Esophagus squamous epithelium (tissue), 5 donors: ENCODE measurements around the gene PTTG1IP2. TPM values are rescaled to one million over a fixed set of nuclear protein-coding genes. Genes with fewer than 3 reads are reported as not detected.

Experiments used
- DNase-seq: peaks from one replicate; lab custom pipeline; 2025; lab: John Stamatoyannopoulos, UW
- H3K27ac ChIP-seq, 4 donors: fragments of 200-600 bp; sonication (generic); one replicate each; pipeline ENCODE4 v1.5.1; 2016 to 2019; ENCODE audit warnings: mild to moderate bottlenecking in 1 of 4
- H3K27me3 ChIP-seq, 4 donors: fragments of 200-600 bp; sonication (generic); 1 replicate in 3 of 4; 2 replicates in 1 of 4; pipeline versions ENCODE4 v1.5.1 to v1.6.0; 2017 to 2021; ENCODE audit warnings: antibody characterized with exemption in 1 of 4
- H3K36me3 ChIP-seq, 3 donors: fragments of 200-600 bp; sonication (generic); one replicate each; pipeline ENCODE4 v1.5.1; 2016 to 2019
- H3K4me1 ChIP-seq, 3 donors: fragments of 200-600 bp; sonication (generic); one replicate each; pipeline ENCODE4 v1.5.1; 2017 to 2019
- H3K4me3 ChIP-seq, 4 donors: fragments of 200-600 bp; sonication (generic); 1 replicate in 3 of 4; 2 replicates in 1 of 4; pipeline ENCODE4 v1.5.1; 2016 to 2019; ENCODE audit warnings: mild to moderate bottlenecking in 2 of 4, moderate library complexity in 1 of 4
- H3K9me3 ChIP-seq, 3 donors: fragments of 200-600 bp; sonication (generic); one replicate each; pipeline ENCODE4 v1.5.1; 2016 to 2019
- CTCF ChIP-seq, 6 experiments: fragments of 450-650 bp in 4 of 6; fragments of 200-600 bp in 2 of 6; sonication (generic) in 2 of 6; IDR thresholded peaks; one replicate each; pipeline ENCODE4 v1.5.1; 2016 to 2019; ENCODE audit warnings: antibody characterized with exemption in 6 of 6, mild to moderate bottlenecking in 4 of 6, moderate library complexity in 4 of 6
- POLR2A ChIP-seq, 4 donors: fragments of 450-650 bp; IDR thresholded peaks; one replicate each; pipeline ENCODE4 v1.6.1; 2017; ENCODE audit warnings: antibody characterized with exemption in 4 of 4, mild to moderate bottlenecking in 4 of 4, moderate library complexity in 3 of 4
- WGBS, 2 donors: methylation state at CpG; one replicate each; pipeline ENCODE4 v1.1.5; 2018; 5-methylcytosine and 5-hydroxymethylcytosine counted together
- intact Hi-C: fragments of 100-400 bp; cut with DNase I; formaldehyde crosslinking; loops from one replicate; pipeline ENCODE4 v1.15.0; 2022
- total RNA-seq, 4 donors: library from RNA; depleted of rRNA; stranded (reverse); fragments of >200 nt; gene quantifications; one replicate each; pipeline ENCODE4 v1.1.0, GENCODE V29; 2016
- donor health status: DM: yes; HTN: yes; CAD: no.

The PTTG1IP2 gene
- total RNA-seq, 4 donors from 2014 or later: not detected

- TF ChIP-seq POLR2A (IDR thresholded peaks at IDR 0.05) (no peak), CTCF (IDR thresholded peaks at IDR 0.05) (no peak)
- Histone ChIP-seq H3K9me3 (no peaks in the 10 kb centered on the region), H3K4me3 (no peak overlapping the region), H3K27ac (no peak overlapping the region), H3K36me3 (no peaks in the 10 kb centered on the region), H3K27me3 (no peaks in the 10 kb centered on the region), H3K4me1 (no peaks in the 10 kb centered on the region)
- intact Hi-C loops: loop anchor here (10.0 kb wide), 1 partner anchor 171 kb away; no protein-coding TSS in a partner anchor
- WGBS, 2 donors: 26 to 34% methylated on average over 1 of the region's 1 CpG
- DNase-seq: no peak
Observed at GRCh38 chr7:90453931-90454330, 15.5 kb upstream of the PTTG1IP2 start.

- WGBS, 2 donors: 23 to 27% methylated on average over 6 of the region's 6 CpGs
- no peak for DNase-seq
- Histone ChIP-seq H3K4me3 (peak overlapping the region in 1 of 4 donors; percentile 44), H3K27me3 (no peaks in the 10 kb centered on the region), H3K9me3 (no peaks in the 10 kb centered on the region), H3K36me3 (no peaks in the 10 kb centered on the region), H3K4me1 (no peaks in the 10 kb centered on the region), H3K27ac (no peak overlapping the region)
- TF ChIP-seq CTCF (IDR thresholded peaks at IDR 0.05) (peak in 5 of 6 experiments; percentile 43 to 65 (median 52)), POLR2A (IDR thresholded peaks at IDR 0.05) (no peak)
- intact Hi-C loops: loop anchor here (10.0 kb wide), 1 partner anchor 169 kb away; no protein-coding TSS in a partner anchor
Observed at GRCh38 chr7:90455163-90456030, 14.0 kb upstream of the PTTG1IP2 start.

GRCh38 chr7:90458104-90458503 lies 11.3 kb upstream of the PTTG1IP2 start:
- no peaks in the 10 kb centered on the region for H3K27me3 ChIP-seq
- DNase-seq: no peak
- TF ChIP-seq POLR2A (IDR thresholded peaks at IDR 0.05) (no peak), CTCF (IDR thresholded peaks at IDR 0.05) (no peak)
- no peak overlapping the region for H3K27ac ChIP-seq
- WGBS, 2 donors: 59 to 72% methylated on average over 2 of the region's 2 CpGs
- no peaks in the 10 kb centered on the region for H3K9me3 ChIP-seq
- intact Hi-C loops: loop anchor here (10.0 kb wide), 1 partner anchor 167 kb away; no protein-coding TSS in a partner anchor
- H3K4me1 ChIP-seq: peaks cover 0 to 3% (median 2%) of the 10 kb centered on the region in 3 donors
- no peak overlapping the region for H3K4me3 ChIP-seq
- H3K36me3 ChIP-seq: no peaks in the 10 kb centered on the region

GRCh38 chr7:90459888-90460287 lies 9.6 kb upstream of the PTTG1IP2 start:
- no peaks in the 10 kb centered on the region for H3K9me3 ChIP-seq
- intact Hi-C loops: loop anchor here (10.0 kb wide), 1 partner anchor 165 kb away; no protein-coding TSS in a partner anchor
- no peaks in the 10 kb centered on the region for H3K27me3 ChIP-seq

More at GRCh38 chr7:90459888-90460287, 9.6 kb upstream of the PTTG1IP2 start:
- DNase-seq: no peak
- no peaks in the 10 kb centered on the region for H3K36me3 ChIP-seq
- TF ChIP-seq CTCF (IDR thresholded peaks at IDR 0.05) (no peak), POLR2A (IDR thresholded peaks at IDR 0.05) (no peak)
- 70 to 75% methylated on average over 4 of the region's 4 CpGs for WGBS, 2 donors
- no peak overlapping the region for H3K4me3 ChIP-seq
- H3K27ac ChIP-seq: no peak overlapping the region
- H3K4me1 ChIP-seq: peaks cover 0 to 11% (median 2%) of the 10 kb centered on the region in 3 donors
